Tibial nerve (tissue), 4 donors: ENCODE results near the gene ATG10.

ENCODE experiments used
- EP300 ChIP-seq, 2 donors: sonication (generic); formaldehyde crosslinking; IDR thresholded peaks; one replicate each; pipeline ENCODE4 v1.6.1; 2017; ENCODE audit warnings: antibody characterized with exemption in 2 of 2, mild to moderate bottlenecking in 1 of 2
- POLR2A ChIP-seq, 2 donors: fragments of 450-650 bp; IDR thresholded peaks; one replicate each; pipeline ENCODE4 v1.6.1; 2017; ENCODE audit warnings: antibody characterized with exemption in 2 of 2, mild to moderate bottlenecking in 2 of 2, moderate library complexity in 2 of 2
- TF ChIP-seq, protein P1 (sequence below), 5 experiments: fragments of 200-600 bp in 3 of 5; fragments of 450-650 bp in 2 of 5; sonication (generic) in 3 of 5; IDR thresholded peaks; one replicate each; pipeline ENCODE4 v1.5.1; 2016 to 2019; ENCODE audit warnings: antibody characterized with exemption in 5 of 5, mild to moderate bottlenecking in 3 of 5, moderate library complexity in 2 of 5

DNA sequence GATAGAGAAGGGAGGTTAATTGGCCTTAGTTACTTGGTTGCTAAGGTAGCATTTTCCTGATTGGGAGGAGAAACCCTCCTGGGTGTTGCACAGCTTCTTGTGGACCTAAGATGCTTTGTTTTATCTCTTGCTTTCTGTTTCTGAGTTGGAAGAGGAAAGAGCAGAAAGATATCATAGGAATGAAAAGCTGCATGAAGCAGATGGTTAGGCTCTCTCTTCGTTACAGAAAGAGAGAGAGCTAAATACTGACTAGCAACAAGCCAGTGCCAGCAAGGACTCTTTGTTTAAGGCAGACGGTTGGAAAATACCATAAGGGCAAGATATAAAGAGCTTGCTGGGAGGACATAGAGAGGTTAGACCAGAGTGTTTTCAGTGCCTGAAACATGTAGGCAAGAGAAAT lies 103.1 kb downstream of the ATG10 start:
- TF ChIP-seq POLR2A (IDR thresholded peaks at IDR 0.05) (no peak), EP300 (IDR thresholded peaks at IDR 0.05) (no peak)
- TF ChIP-seq, protein P1, sequence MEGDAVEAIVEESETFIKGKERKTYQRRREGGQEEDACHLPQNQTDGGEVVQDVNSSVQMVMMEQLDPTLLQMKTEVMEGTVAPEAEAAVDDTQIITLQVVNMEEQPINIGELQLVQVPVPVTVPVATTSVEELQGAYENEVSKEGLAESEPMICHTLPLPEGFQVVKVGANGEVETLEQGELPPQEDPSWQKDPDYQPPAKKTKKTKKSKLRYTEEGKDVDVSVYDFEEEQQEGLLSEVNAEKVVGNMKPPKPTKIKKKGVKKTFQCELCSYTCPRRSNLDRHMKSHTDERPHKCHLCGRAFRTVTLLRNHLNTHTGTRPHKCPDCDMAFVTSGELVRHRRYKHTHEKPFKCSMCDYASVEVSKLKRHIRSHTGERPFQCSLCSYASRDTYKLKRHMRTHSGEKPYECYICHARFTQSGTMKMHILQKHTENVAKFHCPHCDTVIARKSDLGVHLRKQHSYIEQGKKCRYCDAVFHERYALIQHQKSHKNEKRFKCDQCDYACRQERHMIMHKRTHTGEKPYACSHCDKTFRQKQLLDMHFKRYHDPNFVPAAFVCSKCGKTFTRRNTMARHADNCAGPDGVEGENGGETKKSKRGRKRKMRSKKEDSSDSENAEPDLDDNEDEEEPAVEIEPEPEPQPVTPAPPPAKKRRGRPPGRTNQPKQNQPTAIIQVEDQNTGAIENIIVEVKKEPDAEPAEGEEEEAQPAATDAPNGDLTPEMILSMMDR (IDR thresholded peaks at IDR 0.05) = no peak
